SU-DHL-6 (cell line): ENCODE measurements around the gene WIPF3.

Source experiments
- H2AFZ ChIP-seq: fragments of 200-600 bp; sonication (generic); 2 replicates; pipeline ENCODE4 v1.6.1; 2014; ENCODE audit warnings: low read depth, mild to moderate bottlenecking, moderate library complexity, mixed read lengths, antibody characterized with exemption, low read length; ENCODE audit not compliant: severe bottlenecking
- H3F3A ChIP-seq: fragments of 200-600 bp; shearing (Covaris generic); 2 replicates; pipeline ENCODE4 v1.6.0; 2016; ENCODE audit warnings: antibody characterized with exemption, mild to moderate bottlenecking; ENCODE audit not compliant: insufficient read depth
- H3K27ac ChIP-seq: fragments of 200-600 bp; sonication (generic); 2 replicates; pipeline ENCODE4 v1.5.1; 2016; ENCODE audit warnings: low read depth, mild to moderate bottlenecking, low read length, moderate library complexity, mixed read lengths
- H3K27me3 ChIP-seq: fragments of 200-600 bp; sonication (generic), shearing (Covaris generic); 2 replicates; pipeline ENCODE4 v1.6.0; 2014; ENCODE audit warnings: mild to moderate bottlenecking, low read length
- H3K36me3 ChIP-seq: fragments of 200-600 bp; sonication (generic); 2 replicates; pipeline ENCODE4 v1.6.1; 2014; ENCODE audit warnings: mild to moderate bottlenecking, low read length, mixed read lengths
- H3K4me2 ChIP-seq: fragments of 300-600, 200-600 bp; shearing (Covaris generic), sonication (generic); 2 replicates; pipeline ENCODE4 v1.6.0; 2014; ENCODE audit warnings: low read length, low read depth, mild to moderate bottlenecking; ENCODE audit not compliant: poor library complexity, severe bottlenecking
- H3K4me3 ChIP-seq: fragments of 200-600 bp; sonication (generic); 2 replicates; pipeline ENCODE4 v1.5.1; 2014; ENCODE audit warnings: antibody characterized with exemption, low read length, mild to moderate bottlenecking, mixed read lengths; ENCODE audit not compliant: insufficient read depth, poor library complexity, severe bottlenecking
- H3K79me2 ChIP-seq: fragments of 200-600 bp; sonication (generic); 2 replicates; pipeline ENCODE4 v1.6.1; 2014; ENCODE audit warnings: mild to moderate bottlenecking, low read length, moderate library complexity; ENCODE audit not compliant: insufficient read depth
- H3K9ac ChIP-seq: fragments of 200-600 bp; sonication (generic); 2 replicates; pipeline ENCODE4 v1.7.0; 2014; ENCODE audit warnings: mild to moderate bottlenecking, low read length
- H3K9me2 ChIP-seq: fragments of 200-600 bp; sonication (generic); replicated peaks from 2 replicates; pipeline ENCODE4 v1.6.1; 2014; ENCODE audit warnings: low read length; ENCODE audit not compliant: insufficient read depth
- H3K9me3 ChIP-seq: fragments of 200-600 bp; sonication (generic); 2 replicates; pipeline ENCODE4 v1.6.1; 2014; ENCODE audit warnings: low read length, mixed read lengths; ENCODE audit not compliant: insufficient read depth
- H4K20me1 ChIP-seq: fragments of 200-600 bp; sonication (generic); 2 replicates; pipeline ENCODE4 v1.6.1; 2014; ENCODE audit warnings: low read depth, mild to moderate bottlenecking, antibody characterized with exemption, low read length, moderate library complexity, mixed read lengths
- EZH2phosphoT487 ChIP-seq: fragments of 200-600 bp; sonication (generic), shearing (Covaris generic); conservative IDR thresholded peaks from 2 replicates; pipeline ENCODE4 v1.6.1; 2018; ENCODE audit warnings: mild to moderate bottlenecking, antibody characterized with exemption, low read length, moderate library complexity, mixed read lengths
- TF ChIP-seq, protein P1 (sequence below): fragments of 200-600 bp; sonication (generic); IDR thresholded peaks from one replicate; pipeline ENCODE4 v1.5.1; 2017; ENCODE audit warnings: antibody characterized with exemption, mild to moderate bottlenecking, low read length, moderate library complexity; ENCODE audit not compliant: insufficient read depth, poor library complexity, severe bottlenecking

The WIPF3 gene

DNA sequence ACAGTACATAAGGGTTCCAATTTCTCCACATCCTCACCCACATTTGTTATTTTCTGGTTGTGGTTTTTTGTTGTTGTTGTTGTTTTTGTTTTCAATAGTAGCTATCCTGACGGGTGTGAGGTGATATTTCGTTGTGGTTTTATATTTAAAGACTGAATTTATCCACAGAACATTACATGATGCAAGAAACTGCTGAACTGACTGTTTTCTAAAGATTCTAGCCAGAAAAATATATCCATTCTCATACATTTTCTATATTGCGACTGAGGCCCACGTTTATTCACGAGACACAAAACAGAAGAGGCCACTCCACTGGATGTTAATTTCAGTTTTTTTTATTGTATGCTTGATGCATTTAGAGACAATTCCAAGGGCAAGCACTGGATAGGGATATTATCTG lies 113.5 kb downstream of the WIPF3 start:
- Histone ChIP-seq H3K27me3 (no peaks in the 10 kb centered on the region), H3K36me3 (no peaks in the 10 kb centered on the region), H3K27ac (no peak overlapping the region), H3K9me2 (no peaks in the 10 kb centered on the region), H3K9me3 (no peaks in the 10 kb centered on the region), H3F3A (no peaks in the 10 kb centered on the region), H3K4me3 (no peak overlapping the region), H3K79me2 (no peaks in the 10 kb centered on the region), H3K4me2 (no peak overlapping the region), H3K9ac (no peak overlapping the region), H2AFZ (no peak overlapping the region), H4K20me1 (no peaks in the 10 kb centered on the region)
- TF ChIP-seq EZH2phosphoT487 = no peak
- TF ChIP-seq, protein P1, sequence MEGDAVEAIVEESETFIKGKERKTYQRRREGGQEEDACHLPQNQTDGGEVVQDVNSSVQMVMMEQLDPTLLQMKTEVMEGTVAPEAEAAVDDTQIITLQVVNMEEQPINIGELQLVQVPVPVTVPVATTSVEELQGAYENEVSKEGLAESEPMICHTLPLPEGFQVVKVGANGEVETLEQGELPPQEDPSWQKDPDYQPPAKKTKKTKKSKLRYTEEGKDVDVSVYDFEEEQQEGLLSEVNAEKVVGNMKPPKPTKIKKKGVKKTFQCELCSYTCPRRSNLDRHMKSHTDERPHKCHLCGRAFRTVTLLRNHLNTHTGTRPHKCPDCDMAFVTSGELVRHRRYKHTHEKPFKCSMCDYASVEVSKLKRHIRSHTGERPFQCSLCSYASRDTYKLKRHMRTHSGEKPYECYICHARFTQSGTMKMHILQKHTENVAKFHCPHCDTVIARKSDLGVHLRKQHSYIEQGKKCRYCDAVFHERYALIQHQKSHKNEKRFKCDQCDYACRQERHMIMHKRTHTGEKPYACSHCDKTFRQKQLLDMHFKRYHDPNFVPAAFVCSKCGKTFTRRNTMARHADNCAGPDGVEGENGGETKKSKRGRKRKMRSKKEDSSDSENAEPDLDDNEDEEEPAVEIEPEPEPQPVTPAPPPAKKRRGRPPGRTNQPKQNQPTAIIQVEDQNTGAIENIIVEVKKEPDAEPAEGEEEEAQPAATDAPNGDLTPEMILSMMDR = no peak

DNA sequence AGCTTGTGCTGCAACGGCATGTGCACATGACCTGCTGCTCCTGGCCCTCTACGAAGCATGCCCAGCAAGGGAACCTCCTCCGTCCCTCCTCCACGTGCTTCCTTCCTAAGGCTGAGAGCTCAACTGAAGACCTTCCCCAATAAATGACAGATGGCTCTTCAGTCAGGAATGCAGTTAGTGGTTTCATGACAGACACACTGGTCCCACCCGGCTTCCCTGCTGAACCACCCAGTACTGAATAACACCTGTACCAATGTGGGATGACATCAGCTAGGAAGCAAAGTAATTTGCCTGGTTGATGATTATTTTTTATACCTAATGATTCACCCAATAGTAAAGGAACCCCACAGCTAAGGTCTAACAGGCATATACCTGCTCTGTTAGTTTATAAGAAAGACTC lies 114.2 kb downstream of the WIPF3 start:
- no peak overlapping the region for H3K4me2 ChIP-seq
- no peak overlapping the region for H3K9ac ChIP-seq
- no peak overlapping the region for H3K27ac ChIP-seq
- no peaks in the 10 kb centered on the region for H4K20me1 ChIP-seq
- TF ChIP-seq, protein P1 = no peak
- no peak for TF ChIP-seq EZH2phosphoT487
- no peaks in the 10 kb centered on the region for H3K27me3 ChIP-seq
- H3F3A ChIP-seq = no peaks in the 10 kb centered on the region
- no peak overlapping the region for H3K4me3 ChIP-seq
- no peaks in the 10 kb centered on the region for H3K9me3 ChIP-seq
- H3K79me2 ChIP-seq = no peaks in the 10 kb centered on the region
- H3K36me3 ChIP-seq = no peaks in the 10 kb centered on the region
- H3K9me2 ChIP-seq = no peaks in the 10 kb centered on the region
- H2AFZ ChIP-seq = no peak overlapping the region

DNA sequence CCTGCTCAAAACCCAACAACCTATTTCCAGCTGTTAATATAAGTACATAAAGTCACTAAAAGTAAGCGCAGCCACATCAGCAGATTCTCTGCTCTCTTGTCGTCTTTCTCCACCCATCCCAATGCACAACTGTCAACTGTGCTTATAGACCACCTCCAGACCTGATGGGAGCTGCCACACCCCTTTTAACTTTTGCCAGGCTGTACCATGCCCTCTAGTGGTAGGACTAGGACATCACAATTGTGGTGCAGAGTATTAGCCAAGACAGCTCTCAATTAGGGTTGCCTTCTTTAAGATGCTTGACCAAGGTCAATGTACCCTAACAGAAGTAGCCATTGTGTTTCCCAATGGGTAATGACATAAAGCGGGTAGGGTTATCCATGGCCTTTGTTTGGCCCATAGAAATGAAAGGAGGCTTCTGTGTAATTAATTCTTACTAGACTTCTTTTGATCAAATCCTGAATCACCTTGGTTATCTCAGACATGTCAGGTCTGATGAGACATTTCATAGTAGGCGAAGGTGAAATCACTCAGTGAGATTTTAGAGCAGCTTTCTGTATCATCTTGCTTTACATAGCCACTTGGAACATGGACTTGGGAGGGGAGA lies 115.2 kb downstream of the WIPF3 start:
- no peaks in the 10 kb centered on the region for H3K27me3 ChIP-seq
- H3K79me2 ChIP-seq = no peaks in the 10 kb centered on the region
- H3K9ac ChIP-seq = no peak overlapping the region
- no peak overlapping the region for H3K27ac ChIP-seq
- H3K4me3 ChIP-seq = no peak overlapping the region
- no peaks in the 10 kb centered on the region for H3K9me2 ChIP-seq
- H3K4me2 ChIP-seq = no peak overlapping the region
- H4K20me1 ChIP-seq = no peaks in the 10 kb centered on the region
- no peaks in the 10 kb centered on the region for H3K9me3 ChIP-seq
- H3K36me3 ChIP-seq = no peaks in the 10 kb centered on the region
- H2AFZ ChIP-seq = no peak overlapping the region
- no peak for TF ChIP-seq EZH2phosphoT487
- TF ChIP-seq, protein P1 = peak; percentile 96
- H3F3A ChIP-seq = no peaks in the 10 kb centered on the region
